ENCODE results near the gene LIPG.
"Not testable (repeated sequence)": the region's sequence is repeated elsewhere in the genome, so short reads cannot be mapped to it uniquely, and the experiment has no call there.

The LIPG gene

DNA sequence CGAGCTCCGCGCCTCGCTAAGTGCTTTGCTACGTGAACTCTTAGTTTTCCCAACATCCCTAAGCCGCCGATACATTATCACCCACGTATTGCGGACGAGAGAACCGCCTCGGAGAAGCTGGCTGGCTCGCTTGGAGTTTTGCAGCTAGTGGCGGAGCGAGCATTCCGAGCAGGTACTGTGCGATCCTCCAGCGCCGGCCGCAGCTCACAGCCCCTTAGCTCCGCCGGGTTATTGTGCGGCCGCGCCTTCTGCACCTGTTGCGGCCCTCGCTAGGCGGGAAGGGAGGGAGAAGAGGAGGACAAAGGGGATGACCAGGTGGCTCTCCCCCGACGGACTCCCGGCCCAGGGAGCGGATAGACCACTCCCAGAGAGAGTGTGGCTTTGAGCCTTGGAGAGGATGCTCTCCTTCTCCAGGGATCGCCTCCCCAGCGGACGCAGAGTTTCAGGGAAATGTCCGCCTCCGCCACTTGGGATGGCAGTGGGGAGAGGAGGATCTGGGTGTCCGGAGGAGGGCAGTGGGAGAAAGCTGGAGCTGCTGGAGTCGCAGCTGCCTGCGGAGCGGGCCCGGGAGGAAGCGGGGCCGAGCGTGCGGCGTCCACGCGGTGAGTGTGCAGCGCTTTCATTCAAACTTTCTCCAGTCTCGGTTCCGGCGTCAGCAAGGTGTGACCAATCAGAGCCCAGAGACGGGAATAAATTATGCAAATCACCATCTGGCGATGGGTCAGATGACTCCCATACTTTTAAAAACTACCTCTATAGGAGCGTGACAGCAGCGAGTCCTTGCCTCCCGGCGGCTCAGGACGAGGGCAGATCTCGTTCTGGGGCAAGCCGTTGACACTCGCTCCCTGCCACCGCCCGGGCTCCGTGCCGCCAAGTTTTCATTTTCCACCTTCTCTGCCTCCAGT is at the start of gene LIPG:
LIPG (plus strand) TSS at position 769 of the 905 bp plus-strand sequence. CDS start 252 bp downstream, outside the sequence.
- in situ Hi-C loops (cut with MboI; ENCODE audit: low sequenced_read_pairs), result no loop called here

DNA sequence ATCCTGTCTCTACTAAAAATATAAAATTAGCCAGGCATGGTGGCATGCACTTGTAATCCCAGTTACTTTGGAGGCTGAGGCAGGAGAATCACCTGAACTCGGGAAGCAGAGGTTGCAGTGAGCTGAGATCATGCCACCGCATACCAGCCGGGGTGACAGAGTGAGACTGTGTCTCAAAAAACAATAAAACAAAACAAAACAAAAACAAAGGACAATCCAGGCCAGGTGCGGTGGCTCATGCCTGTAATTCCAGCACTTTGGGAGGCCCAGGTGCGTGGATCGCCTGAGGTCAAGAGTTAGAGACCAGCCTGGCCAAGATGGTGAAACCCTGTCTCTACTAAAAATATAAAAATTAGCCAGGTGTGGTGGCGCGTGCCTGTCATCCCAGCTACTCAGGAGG is 49.0 kb upstream of the LIPG start:
- in situ Hi-C loops (cut with MboI; ENCODE audit: low sequenced_read_pairs), result not testable (repeated sequence)

DNA sequence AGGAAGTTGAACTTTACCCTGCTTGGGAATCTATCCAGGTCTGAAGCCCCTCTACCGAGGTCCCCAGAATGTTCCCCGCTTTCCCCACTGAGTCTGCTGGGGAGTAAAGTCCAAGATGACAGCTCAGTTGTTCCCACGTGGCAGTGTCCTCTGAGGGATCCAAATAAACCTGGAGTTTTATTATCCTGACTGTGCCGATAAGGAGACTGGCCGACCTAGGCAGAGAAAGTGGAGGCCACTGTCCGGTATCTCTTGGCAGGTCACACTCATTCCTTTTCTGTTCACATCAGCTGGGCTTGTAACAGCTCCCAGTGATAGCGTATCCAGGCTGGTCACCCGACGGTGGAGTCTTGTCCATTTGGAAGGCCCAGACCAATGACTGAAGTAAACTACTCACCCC is 47.3 kb upstream of the LIPG start:
- in situ Hi-C loops (cut with MboI; ENCODE audit: low sequenced_read_pairs), result no loop called here

DNA sequence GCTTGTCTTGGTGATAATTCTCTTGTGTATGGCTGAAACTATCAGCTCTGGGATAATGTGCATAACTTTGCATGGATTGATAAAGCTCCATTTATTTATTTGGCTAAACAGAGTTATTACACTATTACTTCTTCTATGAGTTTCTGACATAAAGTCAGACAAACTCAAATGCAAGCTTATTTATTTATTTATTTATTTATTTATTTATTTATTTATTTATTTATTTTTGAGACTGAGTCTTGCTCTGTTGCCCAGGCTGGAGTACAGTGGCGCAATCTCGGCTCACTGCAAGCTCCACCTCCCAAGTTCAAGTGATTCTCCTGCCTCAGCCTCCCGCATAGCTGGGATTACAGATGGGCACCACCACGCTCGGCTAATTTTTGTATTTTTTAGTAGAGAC is 46.9 kb upstream of the LIPG start:
- in situ Hi-C loops (cut with MboI; ENCODE audit: low sequenced_read_pairs), result not testable (repeated sequence)

DNA sequence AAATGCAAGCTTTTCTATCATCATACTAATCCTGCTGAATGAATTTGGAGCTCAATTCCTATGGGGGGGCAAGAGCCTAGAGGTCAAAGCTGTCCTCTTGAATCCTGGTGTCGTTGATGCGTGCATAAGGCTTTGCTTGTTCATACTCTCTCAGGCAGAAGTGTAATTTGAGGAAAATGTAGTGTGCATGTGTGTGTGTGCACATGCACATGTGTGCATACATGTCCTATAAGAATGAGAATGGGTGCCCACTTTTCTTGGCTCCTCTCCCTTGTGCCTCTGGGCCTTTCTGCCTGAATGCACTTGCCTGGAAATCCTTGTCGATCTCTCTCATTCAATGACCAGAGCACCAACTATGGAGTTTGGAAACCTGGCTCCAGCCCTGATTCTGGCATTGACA is 46.3 kb upstream of the LIPG start:
- in situ Hi-C loops (cut with MboI; ENCODE audit: low sequenced_read_pairs), result no loop called here

DNA sequence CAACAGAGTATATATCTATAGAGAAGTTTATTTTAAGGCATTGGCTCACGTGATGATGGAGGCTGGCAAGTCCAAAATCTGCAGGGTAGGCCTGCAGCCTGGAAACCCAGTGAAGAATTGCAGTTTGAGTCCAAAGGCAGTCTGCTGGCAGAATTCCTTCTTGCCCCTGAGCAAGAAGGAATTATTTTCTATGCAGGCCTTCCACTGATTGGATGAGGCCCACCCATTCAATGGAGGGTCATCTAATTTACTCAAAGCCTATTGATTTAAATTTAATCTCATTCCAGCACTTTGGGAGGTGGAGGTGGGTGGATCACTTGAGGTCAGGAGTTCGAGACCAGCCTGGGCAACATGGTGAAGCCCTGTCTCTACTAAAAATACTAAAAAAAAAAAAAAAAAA is 44.4 kb upstream of the LIPG start:
- in situ Hi-C loops (cut with MboI; ENCODE audit: low sequenced_read_pairs), result no loop called here

DNA sequence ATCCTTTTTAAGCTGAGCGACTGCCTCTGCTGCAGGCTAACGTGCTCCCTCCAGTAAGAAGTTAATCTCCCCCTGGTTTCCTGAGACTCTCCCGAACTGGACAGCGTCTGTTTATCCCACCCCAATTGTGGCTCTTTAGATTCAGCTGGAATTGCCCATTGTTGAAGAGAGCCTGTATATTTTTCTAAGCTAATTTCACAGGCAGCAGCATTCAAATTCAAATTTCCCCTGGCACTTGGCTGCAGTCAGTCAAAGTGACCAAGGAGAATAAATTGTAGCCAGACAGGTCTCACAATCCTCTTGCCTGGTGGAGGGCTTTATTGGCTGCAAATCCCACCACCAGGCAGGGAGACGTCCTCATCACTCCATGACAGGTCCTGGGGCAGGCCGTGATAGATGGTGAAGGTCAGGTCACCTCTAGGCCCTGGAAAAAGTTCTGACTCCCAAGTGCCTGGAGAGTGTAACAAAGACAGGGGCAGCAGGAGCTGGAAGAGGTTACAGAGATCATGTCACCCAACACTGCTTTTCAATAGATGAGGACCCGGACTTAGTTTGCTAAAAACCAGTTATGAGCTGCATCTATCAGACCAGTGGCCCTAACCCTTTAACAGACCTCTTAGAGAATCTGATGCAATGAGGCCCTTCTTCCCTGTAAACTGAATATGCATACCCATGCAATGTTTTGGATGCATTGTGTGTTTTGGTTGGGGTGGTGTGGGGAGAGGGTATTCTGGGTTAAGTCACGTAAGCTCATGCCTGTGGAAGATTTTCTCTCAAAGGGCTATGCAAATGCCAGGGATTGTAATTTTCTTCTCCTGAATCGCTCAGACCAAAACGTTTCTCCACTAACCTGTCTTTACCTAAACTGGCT is 42.5 kb upstream of the LIPG start:
- in situ Hi-C loops (cut with MboI; ENCODE audit: low sequenced_read_pairs), result no loop called here

DNA sequence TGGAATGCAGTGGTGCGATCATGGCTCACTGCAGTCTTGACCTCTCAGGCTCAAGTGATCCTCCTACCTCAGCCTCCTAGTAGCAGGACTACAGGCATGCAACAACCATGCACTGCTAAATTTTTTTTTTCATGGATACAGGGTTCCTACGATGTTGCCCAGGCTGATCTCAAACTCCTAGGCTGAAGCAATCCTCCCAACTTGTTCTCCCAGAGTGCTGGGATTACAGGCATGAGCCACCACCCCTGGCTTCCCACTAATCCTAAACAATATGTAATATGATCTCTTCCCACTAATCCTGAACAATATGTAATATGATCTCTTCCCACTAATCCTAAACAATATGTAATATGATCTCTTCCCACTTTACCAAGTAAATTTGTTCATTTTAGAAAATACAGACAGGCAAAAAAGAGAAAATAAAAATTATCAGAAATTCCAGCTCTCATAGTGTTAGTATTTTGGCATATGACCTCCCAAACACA is 41.2 kb upstream of the LIPG start:
- in situ Hi-C loops (cut with MboI; ENCODE audit: low sequenced_read_pairs), result no loop called here

DNA sequence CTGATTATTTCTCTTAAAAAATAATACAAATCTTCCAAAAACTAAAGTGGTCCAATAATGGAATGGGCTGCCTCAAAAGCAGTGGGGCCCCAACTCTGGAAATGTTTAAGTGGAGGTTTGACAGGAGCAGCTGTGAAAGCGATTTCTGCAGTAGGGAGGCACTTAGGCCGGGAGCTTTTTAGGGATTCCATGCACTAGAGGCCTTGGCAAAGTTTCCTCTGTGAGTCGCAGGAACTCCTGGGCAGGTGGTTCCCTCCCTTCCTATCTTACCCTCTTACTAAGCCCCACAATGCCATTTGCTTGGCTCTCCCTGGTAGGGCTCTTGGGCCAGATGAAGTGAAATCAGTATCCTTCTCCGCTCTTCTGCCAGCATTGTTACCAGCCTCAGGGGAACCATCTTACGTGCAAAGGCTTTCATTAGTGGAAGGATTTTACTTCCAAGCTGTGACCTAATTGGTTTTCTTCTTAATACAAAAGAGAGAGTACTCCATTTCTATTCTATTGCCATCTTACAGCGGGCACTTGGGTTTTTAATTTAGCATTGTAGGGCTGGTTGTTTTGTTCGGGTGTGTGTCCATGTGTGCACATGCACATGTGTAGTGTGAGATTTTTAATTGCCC is 40.5 kb upstream of the LIPG start:
- in situ Hi-C loops (cut with MboI; ENCODE audit: low sequenced_read_pairs), result no loop called here

DNA sequence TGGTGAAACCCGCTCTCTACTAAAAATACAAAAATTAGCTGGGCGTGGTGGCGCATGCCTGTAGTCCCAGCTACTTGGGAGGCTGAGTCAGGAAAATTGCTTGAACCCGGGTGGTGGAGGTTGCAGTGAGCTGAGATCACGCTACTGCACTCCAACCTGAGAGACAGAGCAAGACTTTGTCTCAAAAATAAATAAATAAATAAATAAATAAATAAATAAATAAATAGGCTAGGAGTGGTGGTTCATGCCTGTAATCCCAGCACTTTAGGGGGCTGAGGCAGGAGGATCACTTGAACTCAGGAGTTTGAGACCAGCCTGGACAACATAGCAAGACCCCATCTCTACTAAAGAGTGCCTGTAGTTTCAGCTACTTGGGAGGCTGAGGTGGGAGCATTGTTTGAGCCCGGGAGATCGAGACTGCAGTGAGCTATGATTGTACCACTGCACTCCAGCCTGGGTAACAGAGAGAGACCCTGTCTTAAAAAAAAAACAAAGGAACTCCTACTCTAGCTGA is 38.2 kb upstream of the LIPG start:
- in situ Hi-C loops (cut with MboI; ENCODE audit: low sequenced_read_pairs), result not testable (repeated sequence)

DNA sequence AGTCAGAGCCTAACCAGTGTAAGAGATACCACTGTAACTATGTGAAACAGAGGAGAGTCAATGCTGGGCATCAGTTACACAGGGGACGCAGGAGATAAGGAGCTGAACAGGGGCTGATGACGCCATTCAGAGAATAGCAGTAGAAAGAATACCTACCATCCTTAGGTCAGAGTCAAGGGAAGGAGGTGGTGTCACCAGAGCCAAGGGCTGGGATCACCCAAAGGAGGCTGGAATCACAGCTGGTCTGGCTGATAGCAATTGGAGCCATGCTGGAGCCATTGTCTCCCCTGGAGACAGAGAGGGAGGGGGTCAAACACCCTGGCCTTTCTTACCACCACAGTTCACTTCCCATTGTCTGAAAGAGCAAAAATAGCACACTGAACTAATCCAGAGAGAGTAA is 37.5 kb upstream of the LIPG start:
- in situ Hi-C loops (cut with MboI; ENCODE audit: low sequenced_read_pairs), result no loop called here

DNA sequence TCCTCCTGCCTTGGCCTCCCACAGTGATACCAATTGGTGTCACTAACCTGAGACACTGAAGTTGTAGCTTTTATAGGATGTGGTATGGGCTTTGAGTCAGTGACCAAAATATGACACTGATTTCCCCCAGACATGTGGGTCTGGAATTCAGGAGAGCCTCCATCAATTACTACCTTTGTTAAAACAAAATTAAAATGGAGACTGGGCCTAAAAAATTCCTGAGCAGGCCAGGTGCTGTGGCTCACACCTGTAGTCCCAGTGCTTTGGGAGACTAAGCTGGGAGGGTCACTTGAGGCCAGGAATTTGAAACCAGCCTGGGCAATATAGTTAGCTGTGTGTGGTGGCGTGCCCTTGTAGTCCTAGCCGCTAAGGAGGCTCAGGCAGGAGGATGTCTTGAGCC is 36.9 kb upstream of the LIPG start:
- in situ Hi-C loops (cut with MboI; ENCODE audit: low sequenced_read_pairs), result no loop called here

DNA sequence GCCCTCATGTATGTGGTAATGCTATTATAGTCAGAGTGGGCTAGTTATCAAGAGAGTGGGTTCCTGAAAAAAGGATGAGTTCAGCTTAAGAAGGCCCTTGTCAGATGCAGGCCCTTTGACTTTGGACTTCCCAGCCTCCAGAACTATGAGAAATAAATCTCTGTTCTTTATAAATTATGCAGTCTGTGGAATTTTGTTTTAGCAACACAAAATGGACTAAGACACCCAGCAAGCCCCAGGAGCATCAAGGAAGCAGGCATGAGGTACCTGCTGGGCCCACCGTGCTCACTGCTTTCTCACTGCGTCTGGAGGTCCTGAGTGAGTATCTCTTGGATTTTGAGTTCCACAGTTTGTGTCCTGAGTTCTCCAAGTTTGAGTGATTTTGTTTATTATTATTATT is 35.9 kb upstream of the LIPG start:
- in situ Hi-C loops (cut with MboI; ENCODE audit: low sequenced_read_pairs), result no loop called here

DNA sequence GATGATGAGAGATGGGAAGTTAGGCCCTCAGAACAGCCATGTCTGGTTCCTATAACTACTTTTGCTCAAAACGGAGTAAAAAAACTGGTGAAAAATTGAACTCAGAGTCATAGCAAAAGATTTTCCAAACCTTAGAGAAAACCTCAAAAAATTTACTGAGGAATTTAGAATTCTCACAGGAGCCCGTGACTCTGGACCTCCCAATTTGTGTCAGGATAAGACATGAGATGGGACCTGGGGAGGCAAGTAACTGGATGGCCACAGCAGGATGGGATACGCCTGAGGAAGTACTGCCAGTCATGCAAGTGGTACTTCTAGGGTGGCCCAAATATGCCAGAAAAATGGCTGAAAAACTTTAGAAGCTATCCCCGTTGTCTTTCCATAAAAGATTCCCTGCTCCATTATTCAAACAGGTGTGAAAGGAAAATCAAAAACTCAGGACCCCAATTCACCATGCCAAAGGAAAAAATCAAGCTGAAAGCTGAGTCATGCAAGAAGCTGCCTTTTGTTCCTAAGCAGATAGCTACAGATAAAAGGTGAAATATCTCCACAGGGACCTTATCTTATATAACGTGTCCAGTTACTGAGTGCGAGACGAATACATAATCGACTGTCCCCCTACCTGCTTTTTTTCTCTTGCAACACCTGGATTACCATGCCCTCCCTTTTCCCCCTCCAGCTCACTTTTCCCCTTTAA is 34.1 kb upstream of the LIPG start:
- in situ Hi-C loops (cut with MboI; ENCODE audit: low sequenced_read_pairs), result no loop called here

DNA sequence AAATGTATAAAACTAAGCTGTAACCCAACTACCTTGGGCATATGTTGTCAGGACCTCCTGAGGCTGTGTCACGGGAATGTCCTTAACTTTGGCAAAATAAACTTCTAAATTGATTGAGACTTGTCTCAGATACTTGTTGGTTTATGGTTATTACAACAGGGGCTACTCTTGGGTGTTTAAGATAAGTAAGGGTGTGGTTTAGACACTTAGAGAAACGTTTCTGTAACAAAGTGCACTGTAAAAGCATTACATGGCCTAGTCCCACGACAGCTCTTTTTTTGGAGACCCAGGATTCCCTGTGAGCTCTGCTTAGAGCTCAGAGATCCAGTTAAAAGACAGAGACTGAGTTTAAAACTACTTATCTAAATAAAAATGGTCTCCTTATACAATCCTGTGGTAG is 32.3 kb upstream of the LIPG start:
- in situ Hi-C loops (cut with MboI; ENCODE audit: low sequenced_read_pairs), result no loop called here

DNA sequence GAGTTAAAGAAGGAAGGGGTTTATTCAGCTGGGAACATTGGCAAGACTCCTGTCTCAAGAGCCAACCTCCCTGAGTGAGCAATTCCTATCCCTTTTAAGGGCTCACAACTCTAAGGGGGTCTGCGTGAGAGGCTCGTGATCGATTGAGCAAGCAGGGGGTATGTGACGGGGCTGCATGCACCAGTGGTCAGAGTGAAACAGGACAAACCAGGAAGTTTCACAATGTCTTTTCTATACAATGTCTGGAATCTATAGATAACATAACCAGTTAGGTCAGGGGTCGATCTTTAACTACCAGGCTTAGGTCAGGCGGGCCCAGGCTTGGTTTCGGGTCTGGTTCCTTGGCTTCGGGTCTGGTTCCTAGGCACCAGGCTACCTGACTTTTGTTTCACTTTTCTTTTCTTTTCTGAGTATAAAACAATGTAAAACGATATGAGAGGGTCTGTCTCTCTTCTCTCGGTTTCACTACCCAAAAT is 30.1 kb upstream of the LIPG start:
- in situ Hi-C loops (cut with MboI; ENCODE audit: low sequenced_read_pairs), result no loop called here

DNA sequence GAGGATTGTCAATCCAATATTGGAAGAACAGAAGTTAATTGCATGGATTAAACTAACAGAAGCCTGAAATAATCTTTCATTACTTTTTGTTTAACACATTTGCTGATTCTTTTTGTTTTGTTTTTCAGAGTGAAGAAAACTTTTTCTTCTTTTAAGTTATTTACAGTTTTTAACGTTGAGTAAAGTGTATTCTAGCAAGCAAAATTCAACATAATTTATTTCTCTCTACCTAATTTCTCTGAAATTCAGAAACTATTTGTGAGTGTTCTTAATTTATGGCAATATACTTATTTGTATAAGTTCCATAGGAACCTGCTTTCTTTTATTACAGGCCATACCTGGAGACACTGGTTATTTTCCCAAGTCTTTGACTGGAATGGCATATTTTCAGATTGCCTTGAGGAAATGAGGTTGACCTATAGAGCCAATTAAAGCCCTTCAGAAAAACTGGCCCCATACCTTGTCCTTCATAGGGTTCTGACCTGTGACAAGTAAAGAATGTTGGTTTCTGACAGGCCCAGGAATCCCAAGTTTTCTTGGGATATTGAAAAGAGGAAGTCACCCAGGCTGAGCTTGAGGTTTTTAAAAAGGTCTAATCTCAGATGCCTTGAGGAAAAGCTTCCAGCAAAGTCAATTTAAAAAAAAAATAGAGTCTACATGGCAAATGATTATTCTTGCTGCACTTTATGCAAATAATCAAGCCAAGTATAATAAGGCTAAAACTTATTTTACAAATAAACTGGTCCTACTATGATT is 26.8 kb upstream of the LIPG start:
- in situ Hi-C loops (cut with MboI; ENCODE audit: low sequenced_read_pairs), result no loop called here

DNA sequence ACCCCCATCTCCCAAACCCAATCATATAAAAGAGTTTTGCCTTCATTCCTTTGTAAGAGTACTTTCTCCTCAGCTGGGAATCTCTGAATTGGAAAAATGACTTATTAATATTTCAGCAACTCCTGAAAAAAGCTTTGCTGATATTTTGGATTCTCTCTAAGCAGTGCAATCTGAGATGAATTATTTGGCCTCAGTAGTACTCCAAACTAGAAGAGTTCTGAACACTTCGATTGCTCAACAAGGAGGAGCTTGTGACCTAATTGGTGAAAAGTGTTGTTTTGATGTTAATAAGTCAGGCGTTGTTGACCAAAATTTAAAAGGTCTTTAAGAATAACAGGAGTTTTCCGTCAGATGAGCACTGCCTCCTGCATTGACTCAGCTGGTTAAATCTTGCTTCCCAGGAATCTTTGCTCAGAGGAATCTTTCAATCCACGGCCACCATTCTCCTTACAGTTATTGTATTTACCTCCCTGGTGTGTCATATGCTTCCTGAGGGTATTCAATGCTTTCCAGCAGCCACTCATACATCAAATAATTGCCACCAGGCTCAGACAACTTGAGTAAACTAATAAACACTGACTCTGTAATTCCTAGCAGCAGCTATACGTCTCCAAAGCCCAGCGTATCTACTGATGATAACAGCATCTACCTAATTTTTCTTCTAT is 24.5 kb upstream of the LIPG start:
- in situ Hi-C loops (cut with MboI; ENCODE audit: low sequenced_read_pairs), result no loop called here

DNA sequence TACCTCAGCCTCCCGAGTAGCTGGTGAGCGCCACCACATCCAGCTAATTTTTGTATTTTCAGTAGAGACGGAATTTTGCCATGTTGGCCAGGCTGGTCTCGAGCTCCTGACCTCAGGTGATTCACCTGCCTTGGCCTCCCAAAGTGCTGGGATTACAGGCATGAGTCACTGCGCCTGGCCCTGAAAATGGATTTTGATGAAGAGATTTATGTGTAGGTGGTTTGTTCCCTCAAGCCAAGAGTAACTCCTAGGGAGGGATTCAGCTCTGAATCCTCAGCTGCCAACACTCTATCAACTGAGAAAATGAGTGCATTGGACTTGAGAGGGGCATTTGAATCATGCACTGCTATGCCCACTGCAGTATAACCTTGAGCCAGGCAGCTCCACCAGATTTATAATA is 17.5 kb upstream of the LIPG start:
- in situ Hi-C loops (cut with MboI; ENCODE audit: low sequenced_read_pairs), result no loop called here
